Body of pancreas (tissue), 4 donors: ENCODE data around the gene IL24. TPM values are rescaled to one million over a fixed set of nuclear protein-coding genes. Genes with fewer than 3 reads are reported as not detected.

Experiments used
- ATAC-seq: fragments of 150-250 bp; one replicate; pipeline ENCODE4 v1.9.1; 2016
- DNase-seq, 4 donors: peaks; one replicate each; pipeline ENCODE4 v3.0.0-alpha.2; 2019
- H3K27ac ChIP-seq, 4 donors: fragments of 200-600 bp; sonication (generic); 1 replicate in 3 of 4; 2 replicates in 1 of 4; pipeline versions ENCODE4 v1.5.1 to v1.6.1; 2016 to 2019; ENCODE audit warnings: mild to moderate bottlenecking in 1 of 4, mixed read lengths in 1 of 4, moderate library complexity in 1 of 4
- H3K27me3 ChIP-seq, 2 donors: fragments of 200-600 bp; sonication (generic); one replicate each; pipeline ENCODE4 v1.6.0; 2016; ENCODE audit warnings: mild to moderate bottlenecking in 1 of 2
- H3K36me3 ChIP-seq, 2 donors: fragments of 200-600 bp; sonication (generic); replicated peaks in 1 of 2; 2 replicates each; pipeline ENCODE4 v1.5.1; 2016; ENCODE audit warnings: low read depth in 2 of 2; ENCODE audit not compliant: insufficient read depth in 1 of 2
- H3K4me1 ChIP-seq: fragments of 200-600 bp; sonication (generic); one replicate; pipeline ENCODE4 v1.6.0; 2016
- H3K4me3 ChIP-seq, 2 donors: fragments of 200-600 bp; sonication (generic); 1 replicate in 1 of 2; 2 replicates in 1 of 2; pipeline ENCODE4 v1.5.1; 2016 to 2019
- H3K9me3 ChIP-seq, 3 donors: fragments of 200-600 bp; sonication (generic); 1 replicate in 2 of 3; 2 replicates in 1 of 3; pipeline ENCODE4 v1.5.1; 2016
- CTCF ChIP-seq, 7 experiments: fragments of 450-650 bp in 4 of 7; fragments of 200-600 bp in 3 of 7; sonication (generic) in 3 of 7; IDR thresholded peaks; one replicate each; pipeline ENCODE4 v1.5.1; 2016 to 2019; ENCODE audit warnings: antibody characterized with exemption in 7 of 7
- POLR2A ChIP-seq, 3 donors: fragments of 450-650 bp; IDR thresholded peaks; one replicate each; pipeline ENCODE4 v1.6.1; 2016; ENCODE audit warnings: antibody characterized with exemption in 3 of 3, mild to moderate bottlenecking in 2 of 3
- WGBS, 2 donors: methylation state at CpG; one replicate each; pipeline ENCODE4 v1.1.5; 2017; 5-methylcytosine and 5-hydroxymethylcytosine counted together
- intact Hi-C: fragments of 100-400 bp; cut with DNase I; formaldehyde crosslinking; loops from one replicate; pipeline ENCODE4 v1.15.1; 2023
- total RNA-seq, 2 donors: library from RNA; depleted of rRNA; stranded (reverse); fragments of >200 nt; gene quantifications; one replicate each; pipeline ENCODE4 v1.1.0, GENCODE V29; 2016

IL24 gene
- total RNA-seq, 2 donors from 2014 or later, result not detected

- Histone ChIP-seq H3K4me1 (peaks cover 8% of the 10 kb centered on the region), H3K36me3 (no peaks in the 10 kb centered on the region), H3K9me3 (no peaks in the 10 kb centered on the region), H3K4me3 (no peak overlapping the region), H3K27me3 (no peaks in the 10 kb centered on the region), H3K27ac (no peak overlapping the region)
- ATAC-seq (no peak), DNase-seq (no peak)
- intact Hi-C loops, result no loop called here
- TF ChIP-seq POLR2A (IDR thresholded peaks at IDR 0.05), result no peak
- no peak for TF ChIP-seq CTCF (IDR thresholded peaks at IDR 0.05)
Measured at GRCh38 chr1:206867716-206868115, 29.5 kb upstream of the IL24 start.

GRCh38 chr1:206868264-206868663 is 29.0 kb upstream of the IL24 start:
- no peak overlapping the region for H3K4me3 ChIP-seq
- intact Hi-C loops, result no loop called here
- no peaks in the 10 kb centered on the region for H3K9me3 ChIP-seq
- H3K27ac ChIP-seq, result no peak overlapping the region
- TF ChIP-seq CTCF (IDR thresholded peaks at IDR 0.05), result no peak
- no peak for TF ChIP-seq POLR2A (IDR thresholded peaks at IDR 0.05)
- WGBS, 2 donors, result 18 to 53% methylated on average over 1 of the region's 1 CpG
- H3K36me3 ChIP-seq, result no peaks in the 10 kb centered on the region
- peaks cover 8% of the 10 kb centered on the region for H3K4me1 ChIP-seq
- ATAC-seq, result no peak
- no peak for DNase-seq
- no peaks in the 10 kb centered on the region for H3K27me3 ChIP-seq

GRCh38 chr1:206872139-206872538 is 25.1 kb upstream of the IL24 start:
- TF ChIP-seq CTCF (IDR thresholded peaks at IDR 0.05) (no peak), POLR2A (IDR thresholded peaks at IDR 0.05) (no peak)
- WGBS, 2 donors, result 71 to 82% methylated on average over 3 of the region's 3 CpGs
- Histone ChIP-seq H3K36me3 (no peaks in the 10 kb centered on the region), H3K27me3 (no peaks in the 10 kb centered on the region), H3K9me3 (no peaks in the 10 kb centered on the region), H3K27ac (no peak overlapping the region), H3K4me1 (no peaks in the 10 kb centered on the region), H3K4me3 (no peak overlapping the region)
- no peak for DNase-seq
- no peak for ATAC-seq
- intact Hi-C loops, result no loop called here

- TF ChIP-seq POLR2A (IDR thresholded peaks at IDR 0.05), result no peak
- TF ChIP-seq CTCF (IDR thresholded peaks at IDR 0.05), result no peak
- intact Hi-C loops, result no loop called here
- no peak for ATAC-seq
Measured at GRCh38 chr1:206873603-206874188, 23.5 kb upstream of the IL24 start.

GRCh38 chr1:206875752-206876377 is 21.4 kb upstream of the IL24 start:
- whole genome bisulfite sequencing, 2 donors, result 52 to 62% methylated on average over 3 of the region's 3 CpGs
- H3K4me3 ChIP-seq, result no peak overlapping the region

More at GRCh38 chr1:206873603-206874188, 23.5 kb upstream of the IL24 start:
- Histone ChIP-seq H3K27me3 (no peaks in the 10 kb centered on the region), H3K4me1 (no peaks in the 10 kb centered on the region), H3K9me3 (peaks cover 0 to 6% (median 0%) of the 10 kb centered on the region in 3 donors), H3K36me3 (no peaks in the 10 kb centered on the region), H3K4me3 (no peak overlapping the region), H3K27ac (no peak overlapping the region)
- WGBS, 2 donors, result 75 to 79% methylated on average over 3 of the region's 3 CpGs
- no peak for DNase-seq

More at GRCh38 chr1:206875752-206876377, 21.4 kb upstream of the IL24 start:
- no peaks in the 10 kb centered on the region for H3K27me3 ChIP-seq
- H3K9me3 ChIP-seq, result peaks cover 0 to 6% (median 0%) of the 10 kb centered on the region in 3 donors
- TF ChIP-seq CTCF (IDR thresholded peaks at IDR 0.05), result no peak
- TF ChIP-seq POLR2A (IDR thresholded peaks at IDR 0.05), result no peak
- no peaks in the 10 kb centered on the region for H3K36me3 ChIP-seq
- no peak for ATAC-seq
- DNase-seq, result no peak
- H3K4me1 ChIP-seq, result no peaks in the 10 kb centered on the region
- intact Hi-C loops, result no loop called here
- no peak overlapping the region for H3K27ac ChIP-seq
